DMS53 treated with DMSO at 0.1 percent for 48 hours (cell line): Measurements from ENCODE around the gene CLDN25.
A peak's percentile ranks its signal among the peaks of the same experiment; 100 is the strongest.

Experiments
- DNase-seq: peaks from one replicate; lab custom pipeline; 2025; ENCODE audit not compliant: unreplicated experiment; lab: John Stamatoyannopoulos, UW

The CLDN25 gene

GRCh38 chr11:113806406-113806805, 26.8 kb downstream of the CLDN25 start:
- DNase-seq = peak; percentile 19

GRCh38 chr11:113808931-113809330, 29.3 kb downstream of the CLDN25 start:
- DNase-seq = no peak

- no peak for DNase-seq
These were observed 34.6 kb downstream of the CLDN25 start for GRCh38 chr11:113814181-113814580.

GRCh38 chr11:113817162-113817561, 37.6 kb downstream of the CLDN25 start:
- DNase-seq = no peak

- DNase-seq = no peak
These were observed 38.0 kb downstream of the CLDN25 start for GRCh38 chr11:113817626-113818025.

GRCh38 chr11:113818426-113818825, 38.8 kb downstream of the CLDN25 start:
- DNase-seq = no peak

GRCh38 chr11:113827477-113827876, 47.9 kb downstream of the CLDN25 start:
- no peak for DNase-seq

GRCh38 chr11:113828191-113828590, 48.6 kb downstream of the CLDN25 start:
- DNase-seq = no peak

GRCh38 chr11:113829751-113830150, 50.2 kb downstream of the CLDN25 start:
- DNase-seq = no peak
